SJSA1 (cell line): ENCODE data around the gene FAM72A. TPM values are rescaled to one million over a fixed set of nuclear protein-coding genes. Genes with fewer than 3 reads are reported as not detected.

Experiments used
- DNase-seq, 2 experiments: peaks; one replicate each; pipeline ENCODE4 v3.0.0-alpha.2; 2015 to 2020; ENCODE audit warnings: low spot score in 2 of 2, low read depth in 1 of 2
- H3K27ac ChIP-seq: fragments of 250-450 bp; sonication (Bioruptor Pico); 2 replicates; pipeline ENCODE4 v1.5.1; 2020; ENCODE audit warnings: mild to moderate bottlenecking, moderate library complexity
- H3K27me3 ChIP-seq: fragments of 250-450 bp; sonication (Bioruptor Pico); replicated peaks from 2 replicates; pipeline ENCODE4 v1.5.1; 2020; ENCODE audit warnings: mild to moderate bottlenecking, moderate library complexity
- H3K36me3 ChIP-seq: fragments of 250-450 bp; sonication (Bioruptor Pico); 2 replicates; pipeline ENCODE4 v1.5.1; 2020; ENCODE audit warnings: mild to moderate bottlenecking
- H3K4me1 ChIP-seq: fragments of 250-450 bp; sonication (Bioruptor Pico); replicated peaks from 2 replicates; pipeline ENCODE4 v1.6.1; 2021; ENCODE audit warnings: mild to moderate bottlenecking
- H3K4me3 ChIP-seq: fragments of 250-450 bp; sonication (Bioruptor Pico); 2 replicates; pipeline ENCODE4 v1.5.1; 2020; ENCODE audit warnings: mild to moderate bottlenecking
- H3K9me3 ChIP-seq: fragments of 250-450 bp; sonication (Bioruptor Pico); replicated peaks from 2 replicates; pipeline ENCODE4 v1.5.1; 2020; ENCODE audit warnings: mild to moderate bottlenecking
- total RNA-seq: library from RNA; depleted of rRNA; stranded (reverse); fragments of >200 nt; shearing (Covaris generic); gene quantifications from 2 replicates; pipeline ENCODE4 v1.2.3, GENCODE V29; 2014; rRNA removed

Gene FAM72A
- total RNA-seq, 1 experiment from 2014 or later = 7.2 TPM

DNA sequence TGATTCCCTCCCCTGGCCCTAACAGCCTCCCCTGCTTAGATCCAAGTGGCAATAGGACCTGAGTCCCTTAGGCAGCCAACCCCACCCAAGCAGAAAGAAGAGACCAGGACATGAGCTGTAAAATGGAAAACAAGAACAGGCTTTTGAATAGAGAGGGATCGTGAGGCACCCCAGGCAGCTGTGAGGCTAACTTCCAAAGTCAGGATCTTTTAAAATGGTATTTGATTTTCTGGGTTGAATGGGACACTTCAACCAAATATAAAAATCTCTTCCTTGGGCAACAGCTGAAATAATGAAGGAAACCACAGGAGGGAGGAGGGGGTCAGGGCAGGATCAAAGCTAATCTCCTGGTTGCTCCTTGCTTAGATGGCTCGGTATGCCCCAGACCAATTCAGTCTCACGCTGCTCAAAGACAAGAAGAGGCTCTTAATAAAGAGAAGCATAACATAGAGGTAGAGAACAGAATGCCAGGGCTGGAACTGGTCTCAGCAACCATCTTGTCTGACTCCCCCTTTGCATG is 56.8 kb downstream of the FAM72A start:
- no peaks in the 10 kb centered on the region for H3K4me1 ChIP-seq
- DNase-seq = no peak
- peaks cover 3% of the 10 kb centered on the region; the same call in 1 of the 2 replicates for H3K9me3 ChIP-seq
- H3K4me3 ChIP-seq = no peak overlapping the region
- no peaks in the 10 kb centered on the region for H3K36me3 ChIP-seq
- H3K27me3 ChIP-seq = peaks cover 29% of the 10 kb centered on the region
- H3K27ac ChIP-seq = no peak overlapping the region

GRCh38 chr1:206144605-206145004 is 58.0 kb downstream of the FAM72A start:
- H3K4me3 ChIP-seq = no peak overlapping the region
- H3K4me1 ChIP-seq = no peaks in the 10 kb centered on the region
- peaks cover 3% of the 10 kb centered on the region; the same call in 1 of the 2 replicates for H3K9me3 ChIP-seq
- H3K36me3 ChIP-seq = no peaks in the 10 kb centered on the region
- no peak for DNase-seq
- H3K27me3 ChIP-seq = peaks cover 29% of the 10 kb centered on the region
- no peak overlapping the region for H3K27ac ChIP-seq

- Histone ChIP-seq H3K36me3 (no peaks in the 10 kb centered on the region), H3K27me3 (peaks cover 27% of the 10 kb centered on the region), H3K4me3 (no peak overlapping the region), H3K4me1 (no peaks in the 10 kb centered on the region), H3K9me3 (0 out of 2 replicates have a peak, but pooled peaks cover 3% of the 10 kb centered on the region), H3K27ac (no peak overlapping the region)
- DNase-seq = no peak
Measured at GRCh38 chr1:206143537-206144172, 59.0 kb downstream of the FAM72A start.

DNA sequence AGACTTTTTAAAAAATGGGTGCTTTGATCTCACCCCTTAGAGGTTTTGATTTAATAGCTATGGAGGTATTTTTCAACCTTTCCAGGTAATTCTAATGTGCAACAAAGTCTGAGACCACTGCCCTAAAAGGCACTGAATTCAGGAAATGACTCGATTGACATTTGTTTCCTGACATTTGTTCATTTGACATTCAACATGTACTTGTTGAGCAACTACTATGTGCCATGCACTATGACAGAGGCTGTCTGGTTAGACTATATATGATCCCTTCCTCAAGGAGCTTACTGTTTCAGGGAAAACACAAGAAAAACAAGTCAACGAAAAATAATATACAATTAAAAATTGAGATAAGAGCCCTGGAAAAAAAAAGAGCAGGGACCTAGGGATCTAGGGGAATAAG is 59.9 kb downstream of the FAM72A start:
- Histone ChIP-seq H3K27me3 (peaks cover 27% of the 10 kb centered on the region), H3K4me1 (no peaks in the 10 kb centered on the region), H3K27ac (no peak overlapping the region), H3K4me3 (no peak overlapping the region), H3K36me3 (no peaks in the 10 kb centered on the region), H3K9me3 (no peaks in the 10 kb centered on the region)
- no peak for DNase-seq

GRCh38 chr1:206142011-206142410 is 60.6 kb downstream of the FAM72A start:
- Histone ChIP-seq H3K27me3 (peaks cover 26% of the 10 kb centered on the region), H3K4me1 (no peaks in the 10 kb centered on the region), H3K9me3 (no peaks in the 10 kb centered on the region), H3K27ac (no peak overlapping the region), H3K4me3 (no peak overlapping the region), H3K36me3 (no peaks in the 10 kb centered on the region)
- no peak for DNase-seq

DNA sequence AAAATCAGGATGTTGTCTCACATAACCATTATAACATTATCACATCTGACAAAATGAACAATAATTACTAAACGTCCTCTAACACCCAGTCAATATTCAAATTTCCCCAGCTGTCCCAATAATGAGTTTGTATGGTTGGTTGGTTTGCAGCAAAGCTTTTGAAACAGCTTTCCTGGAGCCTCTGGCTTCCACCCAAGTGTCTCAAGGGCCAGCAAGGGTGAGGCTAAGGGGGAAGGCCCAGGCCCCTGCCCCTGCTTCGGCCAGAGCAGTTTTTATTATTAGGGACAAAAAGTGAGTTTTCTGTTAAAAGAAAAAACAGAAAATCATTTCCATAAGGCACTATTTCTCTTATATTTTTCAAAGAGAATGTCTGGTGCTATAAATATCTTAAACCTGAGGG is 66.4 kb downstream of the FAM72A start:
- H3K4me1 ChIP-seq = no peaks in the 10 kb centered on the region
- DNase-seq = no peak
- H3K4me3 ChIP-seq = no peak overlapping the region
- H3K9me3 ChIP-seq = no peaks in the 10 kb centered on the region
- no peak overlapping the region for H3K27ac ChIP-seq
- H3K27me3 ChIP-seq = no peaks in the 10 kb centered on the region
- H3K36me3 ChIP-seq = no peaks in the 10 kb centered on the region

Other genes with a start within 250 kb of the FAM72A start
- gene RAB7B, start 199.4 kb downstream of the FAM72A start, total RNA-seq = 0.19 and 0.55 TPM in 2 replicates
- gene CTSE, start 178.9 kb downstream of the FAM72A start, total RNA-seq = 0.31 TPM in 1 of 2 replicates, not detected in the other
- gene RHEX, start 149.7 kb downstream of the FAM72A start, total RNA-seq = not detected in 2 replicates
- gene AVPR1B, start 85.5 kb downstream of the FAM72A start, total RNA-seq = not detected in 2 replicates
- gene SRGAP2, start 702 bp upstream of the FAM72A start, total RNA-seq = 26.0 and 36.4 TPM in 2 replicates